DMS114 treated with DMSO at 0.1 percent for 48 hours (cell line): ENCODE results near the gene PNO1.

ENCODE experiments used
- DNase-seq: peaks from one replicate; lab custom pipeline; 2025; ENCODE audit not compliant: unreplicated experiment; lab: John Stamatoyannopoulos, UW

The PNO1 gene

GRCh38 chr2:68193144-68193543 lies 35.5 kb downstream of the PNO1 start:
- DNase-seq = no peak

GRCh38 chr2:68193787-68194372 lies 36.2 kb downstream of the PNO1 start:
- DNase-seq = no peak

GRCh38 chr2:68195096-68195495 lies 37.4 kb downstream of the PNO1 start:
- DNase-seq = no peak

GRCh38 chr2:68196120-68196716 lies 38.5 kb downstream of the PNO1 start:
- DNase-seq = peak; percentile 45

GRCh38 chr2:68200157-68200787 lies 42.6 kb downstream of the PNO1 start:
- no peak for DNase-seq

GRCh38 chr2:68203587-68203986 lies 45.9 kb downstream of the PNO1 start:
- no peak for DNase-seq

GRCh38 chr2:68206793-68207192 lies 49.1 kb downstream of the PNO1 start:
- DNase-seq = no peak

GRCh38 chr2:68214381-68214780 lies 56.7 kb downstream of the PNO1 start:
- no peak for DNase-seq

- DNase-seq = no peak
Observed at GRCh38 chr2:68216454-68217310, 59.0 kb downstream of the PNO1 start.

GRCh38 chr2:68217729-68218128 lies 60.0 kb downstream of the PNO1 start:
- DNase-seq = no peak

- no peak for DNase-seq
Observed at GRCh38 chr2:68218343-68218901, 60.7 kb downstream of the PNO1 start.

- DNase-seq = no peak
Observed at GRCh38 chr2:68222287-68222686, 64.6 kb downstream of the PNO1 start.

- DNase-seq = no peak
Observed at GRCh38 chr2:68223419-68223818, 65.7 kb downstream of the PNO1 start.

- no peak for DNase-seq
Observed at GRCh38 chr2:68225119-68225632, 67.5 kb downstream of the PNO1 start.
